ENCODE data around the gene SPECC1.

DNA sequence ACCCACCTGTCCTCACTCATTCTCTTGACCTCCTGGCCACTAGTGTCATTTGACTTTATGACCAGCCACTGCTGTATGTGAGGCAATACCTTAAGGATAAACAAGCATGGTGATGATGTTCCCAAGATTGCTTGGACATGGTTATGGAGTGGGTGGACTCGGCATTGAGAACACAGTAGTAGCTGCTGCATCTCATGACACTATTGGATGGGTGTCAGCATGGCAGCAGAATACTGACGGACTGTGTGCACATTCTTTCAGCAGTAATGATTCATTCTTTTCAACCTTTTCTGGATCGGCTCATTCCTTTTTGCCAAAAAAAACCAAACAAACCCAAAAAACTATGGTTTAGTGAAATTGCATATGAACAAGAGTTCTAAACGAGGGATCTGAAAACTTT lies 13.5 kb downstream of the SPECC1 start:
- TF ChIP-seq, protein P1, sequence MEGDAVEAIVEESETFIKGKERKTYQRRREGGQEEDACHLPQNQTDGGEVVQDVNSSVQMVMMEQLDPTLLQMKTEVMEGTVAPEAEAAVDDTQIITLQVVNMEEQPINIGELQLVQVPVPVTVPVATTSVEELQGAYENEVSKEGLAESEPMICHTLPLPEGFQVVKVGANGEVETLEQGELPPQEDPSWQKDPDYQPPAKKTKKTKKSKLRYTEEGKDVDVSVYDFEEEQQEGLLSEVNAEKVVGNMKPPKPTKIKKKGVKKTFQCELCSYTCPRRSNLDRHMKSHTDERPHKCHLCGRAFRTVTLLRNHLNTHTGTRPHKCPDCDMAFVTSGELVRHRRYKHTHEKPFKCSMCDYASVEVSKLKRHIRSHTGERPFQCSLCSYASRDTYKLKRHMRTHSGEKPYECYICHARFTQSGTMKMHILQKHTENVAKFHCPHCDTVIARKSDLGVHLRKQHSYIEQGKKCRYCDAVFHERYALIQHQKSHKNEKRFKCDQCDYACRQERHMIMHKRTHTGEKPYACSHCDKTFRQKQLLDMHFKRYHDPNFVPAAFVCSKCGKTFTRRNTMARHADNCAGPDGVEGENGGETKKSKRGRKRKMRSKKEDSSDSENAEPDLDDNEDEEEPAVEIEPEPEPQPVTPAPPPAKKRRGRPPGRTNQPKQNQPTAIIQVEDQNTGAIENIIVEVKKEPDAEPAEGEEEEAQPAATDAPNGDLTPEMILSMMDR (IDR thresholded peaks at IDR 0.05), result no peak
- TF ChIP-seq POLR2A (IDR thresholded peaks at IDR 0.05), result no peak
